HepG2 (cell line): Measurements from ENCODE around the gene SPINT4. TPM values are rescaled to one million over a fixed set of nuclear protein-coding genes. Genes with fewer than 3 reads are reported as not detected.

ENCODE experiments used
- microRNA-seq: library from miRNA; unstranded; fragments of <30 nt; microRNA quantifications from one replicate; pipeline ENCODE4, GENCODE V29; 2020
- polyA plus RNA-seq, 8 experiments: library from polyadenylated mRNA; depleted of rRNA in 3 of 8; stranded (reverse) in 7 of 8; unstranded in 1 of 8; fragments of >200 nt; fragmentation: Illumina TruSeq in 4 of 8; extraction: Trizol in 4 of 8; gene quantifications; 2 replicates each; pipeline versions ENCODE4 v1.2.1 to v1.2.3, GENCODE V29; 2011 to 2016; ENCODE audit warnings: low read depth in 4 of 8, missing spikeins in 1 of 8, mixed read lengths in 1 of 8; ENCODE audit not compliant: insufficient read depth in 1 of 8
- small RNA-seq, 3 experiments: library from RNA; depleted of rRNA; stranded (forward); fragments of <200 nt; gene quantifications; one replicate each; pipeline ENCODE3, GENCODE V24; 2012; ENCODE audit warnings: low read depth in 2 of 3, low replicate concordance in 1 of 3; ENCODE audit not compliant: insufficient read length in 3 of 3, insufficient read depth in 2 of 3
- total RNA-seq, 5 experiments: library from RNA; depleted of rRNA; stranded (reverse); fragments of >200 nt; fragmentation: Illumina TruSeq; extraction: Trizol; gene quantifications; 2 replicates each; pipeline ENCODE4 v1.2.3, GENCODE V29; 2016; ENCODE audit warnings: low read depth in 1 of 5

The SPINT4 gene
- total and polyA plus RNA-seq, 2 of the 13 experiments (the other 11 are each of a cell fraction or from before 2014, with no cell fraction given) = not detected

Small RNA genes lying within 50 kb of the gene (microRNA-seq; reads per million reads assigned to microRNA genes)
- gene MIR3617 = 3.6 reads per million, percentile 23 among the genes with 10 or more reads in this experiment

Small RNA genes lying within 50 kb of the gene (small RNA-seq; reads per million reads assigned to genes)
- 0 reads per million in 3 experiments for gene MIR3617
- 0 reads per million in 3 experiments for gene SPINT5P

Other genes starting within 250 kb of the SPINT4 start
- not detected in 2 replicates for gene SPINT3, start 206.7 kb upstream of the SPINT4 start, total RNA-seq (2016; rRNA removed; fragmentation: Illumina TruSeq; extraction: Trizol)
- not detected in 2 replicates for gene SPINT3, start 206.7 kb upstream of the SPINT4 start, polyA plus RNA-seq (2011; rRNA removed)
- gene WFDC6, start 182.9 kb upstream of the SPINT4 start, total RNA-seq (2016; rRNA removed; fragmentation: Illumina TruSeq; extraction: Trizol) = not detected in 2 replicates
- not detected in 2 replicates for gene WFDC6, start 182.9 kb upstream of the SPINT4 start, polyA plus RNA-seq (2011; rRNA removed)
- gene EPPIN, start 174.9 kb upstream of the SPINT4 start, total RNA-seq (2016; rRNA removed; fragmentation: Illumina TruSeq; extraction: Trizol) = not detected in 2 replicates
- not detected in 2 replicates for gene EPPIN, start 174.9 kb upstream of the SPINT4 start, polyA plus RNA-seq (2011; rRNA removed)
- gene WFDC8, start 143.1 kb upstream of the SPINT4 start, total RNA-seq (2016; rRNA removed; fragmentation: Illumina TruSeq; extraction: Trizol) = not detected in 2 replicates
- gene WFDC8, start 143.1 kb upstream of the SPINT4 start, polyA plus RNA-seq (2011; rRNA removed) = not detected in 2 replicates
- gene WFDC10A, start 92.6 kb upstream of the SPINT4 start, total RNA-seq (2016; rRNA removed; fragmentation: Illumina TruSeq; extraction: Trizol) = not detected in 2 replicates
- not detected in 2 replicates for gene WFDC10A, start 92.6 kb upstream of the SPINT4 start, polyA plus RNA-seq (2011; rRNA removed)
- not detected in 2 replicates for gene WFDC9, start 91.1 kb upstream of the SPINT4 start, total RNA-seq (2016; rRNA removed; fragmentation: Illumina TruSeq; extraction: Trizol)
- gene WFDC9, start 91.1 kb upstream of the SPINT4 start, polyA plus RNA-seq (2011; rRNA removed) = not detected in 2 replicates
- not detected in 2 replicates for gene WFDC11, start 52.1 kb upstream of the SPINT4 start, total RNA-seq (2016; rRNA removed; fragmentation: Illumina TruSeq; extraction: Trizol)
- gene WFDC11, start 52.1 kb upstream of the SPINT4 start, polyA plus RNA-seq (2011; rRNA removed) = not detected in 2 replicates
- gene WFDC13, start 20.3 kb upstream of the SPINT4 start, total RNA-seq (2016; rRNA removed; fragmentation: Illumina TruSeq; extraction: Trizol) = not detected in 2 replicates
- not detected in 2 replicates for gene WFDC13, start 20.3 kb upstream of the SPINT4 start, polyA plus RNA-seq (2011; rRNA removed)
- not detected in 2 replicates for gene WFDC10B, start 17.3 kb upstream of the SPINT4 start, total RNA-seq (2016; rRNA removed; fragmentation: Illumina TruSeq; extraction: Trizol)
- 0.24 TPM in 1 of 2 replicates, not detected in the other for gene WFDC10B, start 17.3 kb upstream of the SPINT4 start, polyA plus RNA-seq (2011; rRNA removed)
- gene WFDC3, start 69.5 kb downstream of the SPINT4 start, total RNA-seq (2016; rRNA removed; fragmentation: Illumina TruSeq; extraction: Trizol) = 0.40 and 0.58 TPM in 2 replicates
- 0.33 TPM in 1 of 2 replicates, not detected in the other for gene WFDC3, start 69.5 kb downstream of the SPINT4 start, polyA plus RNA-seq (2011; rRNA removed)
- 23.2 and 40.1 TPM in 2 replicates for gene DNTTIP1, start 69.6 kb downstream of the SPINT4 start, total RNA-seq (2016; rRNA removed; fragmentation: Illumina TruSeq; extraction: Trizol)
- 56.7 and 56.8 TPM in 2 replicates for gene DNTTIP1, start 69.6 kb downstream of the SPINT4 start, polyA plus RNA-seq (2011; rRNA removed)
- gene UBE2C, start 90.3 kb downstream of the SPINT4 start, total RNA-seq (2016; rRNA removed; fragmentation: Illumina TruSeq; extraction: Trizol) = 123 and 139 TPM in 2 replicates
- gene UBE2C, start 90.3 kb downstream of the SPINT4 start, polyA plus RNA-seq (2011; rRNA removed) = 58.6 and 100 TPM in 2 replicates
- gene TNNC2, start 105.0 kb downstream of the SPINT4 start, total RNA-seq (2016; rRNA removed; fragmentation: Illumina TruSeq; extraction: Trizol) = 4.7 and 7.1 TPM in 2 replicates
- gene TNNC2, start 105.0 kb downstream of the SPINT4 start, polyA plus RNA-seq (2011; rRNA removed) = 1.8 and 2.5 TPM in 2 replicates
- gene SNX21, start 111.5 kb downstream of the SPINT4 start, total RNA-seq (2016; rRNA removed; fragmentation: Illumina TruSeq; extraction: Trizol) = 9.3 and 12.8 TPM in 2 replicates
- 7.7 and 9.3 TPM in 2 replicates for gene SNX21, start 111.5 kb downstream of the SPINT4 start, polyA plus RNA-seq (2011; rRNA removed)
- gene ACOT8, start 135.0 kb downstream of the SPINT4 start, total RNA-seq (2016; rRNA removed; fragmentation: Illumina TruSeq; extraction: Trizol) = 31.4 and 39.1 TPM in 2 replicates
- gene ACOT8, start 135.0 kb downstream of the SPINT4 start, polyA plus RNA-seq (2011; rRNA removed) = 45.5 and 54.4 TPM in 2 replicates
- 5.8 and 7.3 TPM in 2 replicates for gene ZSWIM3, start 135.3 kb downstream of the SPINT4 start, total RNA-seq (2016; rRNA removed; fragmentation: Illumina TruSeq; extraction: Trizol)
- 5.2 and 7.1 TPM in 2 replicates for gene ZSWIM3, start 135.3 kb downstream of the SPINT4 start, polyA plus RNA-seq (2011; rRNA removed)
- 11.7 and 16.5 TPM in 2 replicates for gene ZSWIM1, start 158.9 kb downstream of the SPINT4 start, total RNA-seq (2016; rRNA removed; fragmentation: Illumina TruSeq; extraction: Trizol)
- gene ZSWIM1, start 158.9 kb downstream of the SPINT4 start, polyA plus RNA-seq (2011; rRNA removed) = 9.0 and 9.5 TPM in 2 replicates
- 3.3 and 7.6 TPM in 2 replicates for gene SPATA25, start 165.3 kb downstream of the SPINT4 start, total RNA-seq (2016; rRNA removed; fragmentation: Illumina TruSeq; extraction: Trizol)
- 4.8 and 8.9 TPM in 2 replicates for gene SPATA25, start 165.3 kb downstream of the SPINT4 start, polyA plus RNA-seq (2011; rRNA removed)
- 4.1 and 9.7 TPM in 2 replicates for gene NEURL2, start 168.9 kb downstream of the SPINT4 start, total RNA-seq (2016; rRNA removed; fragmentation: Illumina TruSeq; extraction: Trizol)
- gene NEURL2, start 168.9 kb downstream of the SPINT4 start, polyA plus RNA-seq (2011; rRNA removed) = 7.2 and 12.2 TPM in 2 replicates
- gene CTSA, start 169.0 kb downstream of the SPINT4 start, total RNA-seq (2016; rRNA removed; fragmentation: Illumina TruSeq; extraction: Trizol) = 63.8 and 202 TPM in 2 replicates
- 222 and 231 TPM in 2 replicates for gene CTSA, start 169.0 kb downstream of the SPINT4 start, polyA plus RNA-seq (2011; rRNA removed)
- gene PLTP, start 189.8 kb downstream of the SPINT4 start, total RNA-seq (2016; rRNA removed; fragmentation: Illumina TruSeq; extraction: Trizol) = 7.0 and 16.9 TPM in 2 replicates
- gene PLTP, start 189.8 kb downstream of the SPINT4 start, polyA plus RNA-seq (2011; rRNA removed) = 28.6 and 30.7 TPM in 2 replicates
- 18.5 and 20.9 TPM in 2 replicates for gene PCIF1, start 212.3 kb downstream of the SPINT4 start, total RNA-seq (2016; rRNA removed; fragmentation: Illumina TruSeq; extraction: Trizol)
- 21.6 and 24.4 TPM in 2 replicates for gene PCIF1, start 212.3 kb downstream of the SPINT4 start, polyA plus RNA-seq (2011; rRNA removed)
- 6.0 and 13.7 TPM in 2 replicates for gene ZNF335, start 249.9 kb downstream of the SPINT4 start, total RNA-seq (2016; rRNA removed; fragmentation: Illumina TruSeq; extraction: Trizol)
- gene ZNF335, start 249.9 kb downstream of the SPINT4 start, polyA plus RNA-seq (2011; rRNA removed) = 9.7 and 12.3 TPM in 2 replicates